B cell (primary cell): ENCODE measurements around the gene NAPA. TPM values are rescaled to one million over a fixed set of nuclear protein-coding genes. Genes with fewer than 3 reads are reported as not detected.

Source experiments
- ATAC-seq: fragments of 200-7000 bp; cut with Tn5 transposase; one replicate; pipeline ENCODE4 v1.10.0; 2021; ENCODE audit warnings: low read depth, mild to moderate bottlenecking, moderate number of reproducible peaks, moderate library complexity
- CTCF ChIA-PET: fragments of 350-600 bp; sonication (Branson Sonifier 250); formaldehyde crosslinking; loops from one replicate; lab custom pipeline; 2021; ENCODE audit warnings: antibody characterized with exemption, inconsistent platforms; lab: Charles Lee
- POLR2A ChIA-PET: fragments of 350-600 bp; sonication (Branson Sonifier 250); formaldehyde crosslinking; loops from one replicate; lab custom pipeline; 2021; ENCODE audit warnings: antibody characterized with exemption; lab: Charles Lee
- DNase-seq: peaks from one replicate; pipeline ENCODE4 v3.0.0; 2013
- H2AFZ ChIP-seq: 2 replicates; pipeline ENCODE4 v1.6.1; 2012; ENCODE audit warnings: mild to moderate bottlenecking, low read depth, low read length; ENCODE audit not compliant: insufficient read depth, poor library complexity, severe bottlenecking
- H3K27ac ChIP-seq, 2 donors: 1 replicate in 1 of 2; 2 replicates in 1 of 2; pipeline ENCODE4 v1.5.1; 2012 to 2013; ENCODE audit warnings: low read length in 2 of 2, mild to moderate bottlenecking in 2 of 2, moderate library complexity in 1 of 2
- H3K27me3 ChIP-seq, 4 experiments: fragments of 200-600 bp in 1 of 4; sonication (generic) in 1 of 4; replicated peaks in 1 of 4; 1 replicate in 2 of 4; 2 replicates in 2 of 4; pipeline versions ENCODE4 v1.6.1 to v1.7.0; 2013 to 2016; ENCODE audit warnings: low read length in 3 of 4, mild to moderate bottlenecking in 2 of 4, mixed read lengths in 1 of 4, moderate library complexity in 1 of 4; ENCODE audit not compliant: insufficient read depth in 4 of 4, control insufficient read depth in 3 of 4; ENCODE audit errors: control extremely low read depth in 1 of 4
- H3K36me3 ChIP-seq, 2 experiments: replicated peaks in 1 of 2; 1 replicate in 1 of 2; 2 replicates in 1 of 2; pipeline versions ENCODE4 v1.6.1 to v1.7.1; 2013; ENCODE audit warnings: low read length in 1 of 2; ENCODE audit not compliant: insufficient read depth in 2 of 2, control insufficient read depth in 1 of 2; ENCODE audit errors: control extremely low read depth in 1 of 2, extremely low read depth in 1 of 2
- H3K4me1 ChIP-seq, 2 donors: fragments of 200-600 bp in 1 of 2; sonication (generic) in 1 of 2; 1 replicate in 1 of 2; 2 replicates in 1 of 2; pipeline versions ENCODE4 v1.5.1 to v1.6.1; 2013 to 2017; ENCODE audit warnings: low read length in 2 of 2; ENCODE audit not compliant: control insufficient read depth in 2 of 2, insufficient read depth in 2 of 2
- H3K4me2 ChIP-seq: replicated peaks from 2 replicates; pipeline ENCODE3; 2012; ENCODE audit warnings: mild to moderate bottlenecking, low read depth, low read length; ENCODE audit not compliant: poor library complexity, severe bottlenecking
- H3K4me3 ChIP-seq, 5 experiments: fragments of 200-600 bp in 1 of 5; sonication (generic) in 1 of 5; 1 replicate in 3 of 5; 2 replicates in 2 of 5; pipeline versions ENCODE4 v1.5.1 to v1.7.0; 2011 to 2016; ENCODE audit warnings: low read length in 4 of 5, mild to moderate bottlenecking in 4 of 5, low read depth in 2 of 5, control low read depth in 1 of 5, moderate library complexity in 1 of 5; ENCODE audit not compliant: insufficient read depth in 1 of 5; ENCODE audit errors: control extremely low read depth in 1 of 5, extremely low read depth in 1 of 5
- H3K79me2 ChIP-seq: fragments of 200-600 bp; sonication (generic); one replicate; pipeline ENCODE4 v1.6.0; 2016; ENCODE audit warnings: low read length; ENCODE audit not compliant: control insufficient read depth, insufficient read depth
- H3K9ac ChIP-seq: fragments of 200-600 bp; sonication (generic); 2 replicates; pipeline ENCODE4 v1.6.1; 2017; ENCODE audit warnings: mild to moderate bottlenecking, low read length, moderate library complexity
- H3K9me3 ChIP-seq, 3 donors: one replicate each; pipeline versions ENCODE4 v1.6.1 to v1.7.1; 2013; ENCODE audit warnings: low read length in 2 of 3; ENCODE audit not compliant: control insufficient read depth in 2 of 3, insufficient read depth in 1 of 3; ENCODE audit errors: control extremely low read depth in 1 of 3
- H4K20me1 ChIP-seq: 2 replicates; pipeline ENCODE4 v1.6.0; 2012; ENCODE audit warnings: mild to moderate bottlenecking, low read length; ENCODE audit not compliant: insufficient read depth, control insufficient read depth, poor library complexity, severe bottlenecking
- H3K27ac Mint-ChIP-seq: one replicate; pipeline ENCODE4 v1.8.0; 2021; ENCODE audit warnings: mixed read lengths
- H3K27me3 Mint-ChIP-seq: one replicate; pipeline ENCODE4 v1.8.0; 2021; ENCODE audit warnings: mixed read lengths
- H3K4me1 Mint-ChIP-seq: one replicate; pipeline ENCODE4 v1.8.0; 2021; ENCODE audit warnings: mixed read lengths
- H3K4me3 Mint-ChIP-seq: one replicate; pipeline ENCODE4 v1.8.0; 2021; ENCODE audit warnings: mixed read lengths
- H3K9me3 Mint-ChIP-seq: one replicate; pipeline ENCODE4 v1.8.0; 2022; ENCODE audit warnings: mixed read lengths; ENCODE audit not compliant: insufficient read depth
- EZH2 ChIP-seq: IDR thresholded peaks from 2 replicates; pipeline ENCODE4 v1.6.1; 2012; ENCODE audit warnings: borderline replicate concordance, low read depth, mild to moderate bottlenecking, moderate library complexity, low read length; ENCODE audit not compliant: insufficient read depth, poor library complexity, severe bottlenecking
- WGBS: methylation state at CpG from one replicate; pipeline ENCODE4 v1.1.5; 2013; ENCODE audit warnings: missing lambda C conversion rate; ENCODE audit not compliant: insufficient coverage; 5-methylcytosine and 5-hydroxymethylcytosine counted together
- intact Hi-C: fragments of 100-400 bp; cut with micrococcal nuclease; formaldehyde crosslinking; loops from one replicate; pipeline ENCODE4 v1.10.0; 2022
- polyA plus RNA-seq: library from polyadenylated mRNA; depleted of rRNA; stranded (reverse); fragments of >200 nt; gene quantifications from 2 replicates; pipeline ENCODE4 v1.2.3, GENCODE V29; 2012
- total RNA-seq, 2 donors: library from RNA; stranded (reverse); fragments of 120-200 nt in 1 of 2; gene quantifications; 1 replicate in 1 of 2; 2 replicates in 1 of 2; pipeline versions ENCODE4 v1.2.3 to v1.2.4, GENCODE V29; 2013 to 2022
- TF ChIP-seq, protein P1 (sequence below): fragments of 200-600 bp; IDR thresholded peaks from one replicate; pipeline ENCODE4 v1.8.0; 2022; ENCODE audit warnings: antibody characterized with exemption, mild to moderate bottlenecking

The NAPA gene
- total and polyA plus RNA-seq, 2 donors (not counting 1 experiment from before 2014, with no cell fraction given) = 66.8 to 86.5 TPM

- Histone ChIP-seq H3K4me3 (no peak overlapping the region), H3K9ac (no peak overlapping the region), H3K9me3 (peaks cover 0 to 14% (median 6%) of the 10 kb centered on the region in 3 donors), H3K79me2 (no peaks in the 10 kb centered on the region), H4K20me1 (no peaks in the 10 kb centered on the region), H3K27ac (no peak overlapping the region), H3K36me3 (no peaks in the 10 kb centered on the region), H3K4me1 (no peaks in the 10 kb centered on the region), H3K27me3 (peaks cover 0 to 48% (median 25%) of the 10 kb centered on the region in 4 experiments), H3K4me2 (no peak overlapping the region), H2AFZ (no peak overlapping the region)
- DNase-seq (no peak), ATAC-seq (no peak)
- TF ChIP-seq, protein P1, sequence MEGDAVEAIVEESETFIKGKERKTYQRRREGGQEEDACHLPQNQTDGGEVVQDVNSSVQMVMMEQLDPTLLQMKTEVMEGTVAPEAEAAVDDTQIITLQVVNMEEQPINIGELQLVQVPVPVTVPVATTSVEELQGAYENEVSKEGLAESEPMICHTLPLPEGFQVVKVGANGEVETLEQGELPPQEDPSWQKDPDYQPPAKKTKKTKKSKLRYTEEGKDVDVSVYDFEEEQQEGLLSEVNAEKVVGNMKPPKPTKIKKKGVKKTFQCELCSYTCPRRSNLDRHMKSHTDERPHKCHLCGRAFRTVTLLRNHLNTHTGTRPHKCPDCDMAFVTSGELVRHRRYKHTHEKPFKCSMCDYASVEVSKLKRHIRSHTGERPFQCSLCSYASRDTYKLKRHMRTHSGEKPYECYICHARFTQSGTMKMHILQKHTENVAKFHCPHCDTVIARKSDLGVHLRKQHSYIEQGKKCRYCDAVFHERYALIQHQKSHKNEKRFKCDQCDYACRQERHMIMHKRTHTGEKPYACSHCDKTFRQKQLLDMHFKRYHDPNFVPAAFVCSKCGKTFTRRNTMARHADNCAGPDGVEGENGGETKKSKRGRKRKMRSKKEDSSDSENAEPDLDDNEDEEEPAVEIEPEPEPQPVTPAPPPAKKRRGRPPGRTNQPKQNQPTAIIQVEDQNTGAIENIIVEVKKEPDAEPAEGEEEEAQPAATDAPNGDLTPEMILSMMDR = no peak
- no peak for TF ChIP-seq EZH2
- WGBS = 36% methylated on average over 5 of the region's 5 CpGs
- H3K9me3 Mint-ChIP-seq = peaks cover 4% of the 10 kb centered on the region
- POLR2A ChIA-PET = no interaction called here
- no peak overlapping the region for H3K4me3 Mint-ChIP-seq
- intact Hi-C loops = no loop called here
- CTCF ChIA-PET = no interaction called here
- H3K4me1 Mint-ChIP-seq = no peaks in the 10 kb centered on the region
- peaks cover 33% of the 10 kb centered on the region for H3K27me3 Mint-ChIP-seq
- H3K27ac Mint-ChIP-seq = no peak overlapping the region
Observed at GRCh38 chr19:47458672-47459071, 56.2 kb downstream of the NAPA start.

GRCh38 chr19:47456721-47457474 lies 58.0 kb downstream of the NAPA start:
- ChIA-PET CTCF (no interaction called here), POLR2A (no interaction called here)
- Histone ChIP-seq H3K27ac (no peak overlapping the region), H3K4me2 (no peak overlapping the region), H3K4me3 (no peak overlapping the region), H3K79me2 (no peaks in the 10 kb centered on the region), H3K27me3 (peaks cover 0 to 55% (median 27%) of the 10 kb centered on the region in 4 experiments), H3K36me3 (no peaks in the 10 kb centered on the region), H2AFZ (no peak overlapping the region), H3K4me1 (no peaks in the 10 kb centered on the region), H4K20me1 (no peaks in the 10 kb centered on the region), H3K9me3 (peaks cover 0 to 14% (median 6%) of the 10 kb centered on the region in 3 donors), H3K9ac (no peak overlapping the region)
- intact Hi-C loops = no loop called here
- no peak for TF ChIP-seq EZH2
- no peak for DNase-seq
- peaks cover 29% of the 10 kb centered on the region for H3K27me3 Mint-ChIP-seq
- H3K27ac Mint-ChIP-seq = no peak overlapping the region
- no peaks in the 10 kb centered on the region for H3K4me1 Mint-ChIP-seq
- peaks cover 4% of the 10 kb centered on the region for H3K9me3 Mint-ChIP-seq
- ATAC-seq = no peak
- H3K4me3 Mint-ChIP-seq = no peak overlapping the region
- 35% methylated on average over 77 of the region's 77 CpGs for WGBS
